H1 (cell line): ENCODE results near the gene DFFB. TPM values are rescaled to one million over a fixed set of nuclear protein-coding genes. Genes with fewer than 3 reads are reported as not detected.

Source experiments
- CTCF ChIA-PET: fragments of 300-600 bp; sonication (Branson Sonifier 250); formaldehyde crosslinking; loops from one replicate; lab custom pipeline; 2021; ENCODE audit not compliant: partially characterized antibody; lab: Charles Lee
- POLR2A ChIA-PET: fragments of 300-600 bp; sonication (Branson Sonifier 250); formaldehyde crosslinking; loops from one replicate; lab custom pipeline; 2021; ENCODE audit warnings: inconsistent platforms; ENCODE audit not compliant: partially characterized antibody; lab: Charles Lee
- DNase-seq, 2 experiments: peaks; one replicate each; pipeline versions ENCODE4 v3.0.0 to v3.0.0-alpha.2; 2010 to 2022; ENCODE audit warnings: low spot score in 2 of 2, low read depth in 1 of 2, mixed read lengths in 1 of 2
- FAIRE-seq: peaks from 2 replicates; lab custom pipeline; 2011; peaks lifted over from hg19 to GRCh38; lab: Jason Lieb, UNC
- H2AFZ ChIP-seq: 2 replicates; pipeline ENCODE4 v1.8.1; 2012; ENCODE audit warnings: low read length, inconsistent platforms
- H2AK5ac ChIP-seq: 2 replicates; pipeline ENCODE4 v1.6.1; 2013; ENCODE audit warnings: low read depth, low read length
- H2BK120ac ChIP-seq: replicated peaks from 2 replicates; pipeline ENCODE3; 2013; ENCODE audit warnings: low read depth, low read length, inconsistent platforms
- H2BK12ac ChIP-seq: 2 replicates; pipeline ENCODE4 v1.6.1; 2013; ENCODE audit warnings: low read depth, low read length
- H2BK15ac ChIP-seq: 2 replicates; pipeline ENCODE4 v1.6.1; 2013; ENCODE audit warnings: low read length
- H2BK20ac ChIP-seq: 2 replicates; pipeline ENCODE4 v1.6.1; 2013; ENCODE audit warnings: low read length
- H2BK5ac ChIP-seq: 2 replicates; pipeline ENCODE4 v1.6.1; 2013; ENCODE audit warnings: low read depth, low read length
- H3K14ac ChIP-seq: 2 replicates; pipeline ENCODE4 v1.6.1; 2013; ENCODE audit warnings: inconsistent platforms; ENCODE audit not compliant: insufficient read length
- H3K18ac ChIP-seq: 2 replicates; pipeline ENCODE4 v1.6.1; 2013; ENCODE audit warnings: low read length; ENCODE audit errors: extremely low read depth
- H3K23ac ChIP-seq: 2 replicates; pipeline ENCODE4 v1.6.1; 2013; ENCODE audit warnings: inconsistent platforms; ENCODE audit not compliant: insufficient read length
- H3K23me2 ChIP-seq: 2 replicates; pipeline ENCODE4 v1.6.1; 2013; ENCODE audit warnings: low read depth, low read length
- H3K27ac ChIP-seq: 2 replicates; pipeline ENCODE4 v1.6.1; 2011; ENCODE audit warnings: low read depth, low read length, inconsistent platforms
- H3K27me3 ChIP-seq, 4 experiments: replicated peaks in 1 of 4; 1 replicate in 1 of 4; 2 replicates in 3 of 4; pipeline versions ENCODE4 v1.6.1 to v1.8.1; 2011 to 2013; ENCODE audit warnings: low read length in 3 of 4, mild to moderate bottlenecking in 3 of 4, inconsistent platforms in 2 of 4, mixed read lengths in 2 of 4, moderate library complexity in 1 of 4; ENCODE audit not compliant: control insufficient read depth in 3 of 4, insufficient read depth in 3 of 4; ENCODE audit errors: extremely low read depth in 1 of 4
- H3K36me3 ChIP-seq, 4 experiments: 2 replicates each; pipeline versions ENCODE4 v1.6.1 to v1.8.1; 2011 to 2013; ENCODE audit warnings: mild to moderate bottlenecking in 4 of 4, low read length in 3 of 4, moderate library complexity in 2 of 4, control low read depth in 1 of 4, inconsistent platforms in 1 of 4; ENCODE audit not compliant: insufficient read depth in 4 of 4, control insufficient read depth in 2 of 4
- H3K4ac ChIP-seq: replicated peaks from 2 replicates; pipeline ENCODE3; 2013; ENCODE audit warnings: low read length, low read depth, mixed read lengths, inconsistent platforms; ENCODE audit not compliant: insufficient read length
- H3K4me1 ChIP-seq, 4 experiments: replicated peaks in 1 of 4; 1 replicate in 1 of 4; 2 replicates in 3 of 4; pipeline versions ENCODE4 v1.6.1 to v1.8.1; 2011 to 2013; ENCODE audit warnings: low read length in 3 of 4, inconsistent platforms in 2 of 4, mixed read lengths in 1 of 4; ENCODE audit not compliant: insufficient read depth in 4 of 4, control insufficient read depth in 3 of 4
- H3K4me2 ChIP-seq, 2 experiments: 2 replicates each; pipeline versions ENCODE4 v1.6.1 to v1.8.1; 2011 to 2013; ENCODE audit warnings: low read depth in 2 of 2, low read length in 2 of 2, control low read depth in 1 of 2, inconsistent platforms in 1 of 2, mild to moderate bottlenecking in 1 of 2; ENCODE audit not compliant: insufficient read depth in 1 of 2
- H3K4me3 ChIP-seq, 4 experiments: fragments of 200-600, 300-600 bp in 1 of 4; sonication (generic), shearing (Covaris generic), sonication (Bioruptor Twin) in 1 of 4; 2 replicates each; pipeline versions ENCODE4 v1.5.1 to v1.8.1; 2011 to 2016; ENCODE audit warnings: low read length in 4 of 4, low read depth in 3 of 4, control low read depth in 2 of 4, inconsistent platforms in 2 of 4, mild to moderate bottlenecking in 2 of 4, mixed read lengths in 1 of 4, moderate library complexity in 1 of 4; ENCODE audit not compliant: insufficient read depth in 2 of 4; ENCODE audit errors: extremely low read depth in 1 of 4
- H3K56ac ChIP-seq: replicated peaks from 2 replicates; pipeline ENCODE3; 2013; ENCODE audit warnings: low read depth, mild to moderate bottlenecking, mixed read lengths, low read length, inconsistent platforms; ENCODE audit not compliant: insufficient read length
- H3K79me1 ChIP-seq: 2 replicates; pipeline ENCODE4 v1.6.1; 2013; ENCODE audit warnings: low read depth, low read length, control low read depth
- H3K79me2 ChIP-seq, 2 experiments: 2 replicates each; pipeline versions ENCODE4 v1.6.1 to v1.8.1; 2012 to 2013; ENCODE audit warnings: low read length in 2 of 2, mild to moderate bottlenecking in 2 of 2, inconsistent platforms in 1 of 2; ENCODE audit not compliant: insufficient read depth in 2 of 2, control insufficient read depth in 1 of 2
- H3K9ac ChIP-seq, 4 experiments: replicated peaks in 1 of 4; 1 replicate in 1 of 4; 2 replicates in 3 of 4; pipeline versions ENCODE4 v1.6.1 to v1.8.1; 2011 to 2013; ENCODE audit warnings: low read depth in 3 of 4, low read length in 3 of 4, control low read depth in 2 of 4, mild to moderate bottlenecking in 2 of 4, moderate library complexity in 2 of 4, inconsistent platforms in 1 of 4; ENCODE audit errors: extremely low read depth in 1 of 4
- H3K9me3 ChIP-seq, 2 experiments: 2 replicates each; pipeline versions ENCODE4 v1.6.1 to v1.8.1; 2012 to 2013; ENCODE audit warnings: mild to moderate bottlenecking in 2 of 2, moderate library complexity in 2 of 2, control low read depth in 1 of 2, inconsistent platforms in 1 of 2, low read depth in 1 of 2, low read length in 1 of 2, mixed read lengths in 1 of 2; ENCODE audit not compliant: insufficient read depth in 2 of 2
- H4K20me1 ChIP-seq, 2 experiments: replicated peaks in 1 of 2; 2 replicates each; pipeline versions ENCODE3 to v1.8.1; 2011 to 2013; ENCODE audit warnings: inconsistent platforms in 2 of 2, low read length in 2 of 2, mild to moderate bottlenecking in 1 of 2; ENCODE audit not compliant: insufficient read depth in 2 of 2, control insufficient read depth in 1 of 2
- H4K5ac ChIP-seq: 2 replicates; pipeline ENCODE4 v1.6.1; 2013; ENCODE audit warnings: low read length, low read depth, mixed read lengths, inconsistent platforms; ENCODE audit not compliant: insufficient read length
- H4K8ac ChIP-seq: 2 replicates; pipeline ENCODE4 v1.8.0; 2013; ENCODE audit warnings: mild to moderate bottlenecking, moderate library complexity, low read length, inconsistent platforms; ENCODE audit not compliant: insufficient read depth; ENCODE audit errors: extremely low read depth
- H4K91ac ChIP-seq: replicated peaks from 2 replicates; pipeline ENCODE3; 2013; ENCODE audit warnings: low read length, mixed read lengths, inconsistent platforms; ENCODE audit not compliant: insufficient read length
- CEBPB ChIP-seq: IDR thresholded peaks from 2 replicates; pipeline ENCODE4 v1.6.1; 2012; ENCODE audit warnings: low read depth, low read length
- CREB1 ChIP-seq: IDR thresholded peaks from 2 replicates; pipeline ENCODE4 v1.6.1; 2012; ENCODE audit warnings: inconsistent platforms
- CTBP2 ChIP-seq: IDR thresholded peaks from 2 replicates; pipeline ENCODE4 v1.7.0; 2011; ENCODE audit warnings: borderline replicate concordance, mild to moderate bottlenecking, moderate library complexity, mixed read lengths, low read length; ENCODE audit not compliant: insufficient read depth, insufficient read length
- GABPA ChIP-seq: IDR thresholded peaks from 2 replicates; pipeline ENCODE4 v1.6.1; 2011; ENCODE audit warnings: mild to moderate bottlenecking, low read length, moderate library complexity, borderline replicate concordance; ENCODE audit not compliant: insufficient read depth
- KDM4A ChIP-seq: IDR thresholded peaks from one replicate; pipeline ENCODE4 v1.7.1; 2012; ENCODE audit warnings: low read depth, mild to moderate bottlenecking, moderate library complexity, low read length, inconsistent platforms; ENCODE audit not compliant: severe bottlenecking
- PHF8 ChIP-seq: fragments of 200-600 bp; sonication (generic); conservative IDR thresholded peaks from 2 replicates; pipeline ENCODE4 v1.7.1; 2012; ENCODE audit warnings: low read depth, mild to moderate bottlenecking, inconsistent platforms, low read length, moderate library complexity
- POLR2AphosphoS5 ChIP-seq: IDR thresholded peaks from 2 replicates; pipeline ENCODE4 v1.6.1; 2011; ENCODE audit warnings: low read depth, low read length
- RFX5 ChIP-seq: IDR thresholded peaks from 2 replicates; pipeline ENCODE4 v1.6.1; 2011; ENCODE audit warnings: low read depth, low read length, improper control_type of control experiment, borderline replicate concordance
- SP1 ChIP-seq: IDR thresholded peaks from 2 replicates; pipeline ENCODE4 v1.6.1; 2011; ENCODE audit warnings: low read depth, low read length
- SRF ChIP-seq: IDR thresholded peaks from 2 replicates; pipeline ENCODE4 v1.6.1; 2011; ENCODE audit warnings: mild to moderate bottlenecking, low read depth, low read length, moderate library complexity
- YY1 ChIP-seq: IDR thresholded peaks from 2 replicates; pipeline ENCODE4 v1.6.1; 2011; ENCODE audit warnings: low read depth, mild to moderate bottlenecking, low read length
- WGBS, 2 experiments: shearing (Covaris generic) in 1 of 2; methylation state at CpG; one replicate each; pipeline versions ENCODE4 v1.1.6 to v1.1.7; 2013 to 2015; ENCODE audit warnings: low lambda C conversion rate in 2 of 2, mixed read lengths in 2 of 2, inconsistent platforms in 1 of 2, low coverage in 1 of 2, missing lambda C conversion rate in 1 of 2; ENCODE audit not compliant: insufficient replicate concordance in 2 of 2, insufficient coverage in 1 of 2, insufficient read length in 1 of 2; ENCODE audit errors: extremely low coverage in 1 of 2, missing lambda C conversion rate in 1 of 2; 5-methylcytosine and 5-hydroxymethylcytosine counted together
- polyA plus RNA-seq, 7 experiments: library from polyadenylated mRNA; depleted of rRNA in 3 of 7; stranded (reverse) in 5 of 7; unstranded in 2 of 7; fragments of >200 nt in 5 of 7; fragments of 200-250 nt in 2 of 7; gene quantifications; 1 replicate in 5 of 7; 2 replicates in 1 of 7; 4 replicates in 1 of 7; pipeline versions ENCODE4 v1.2.1 to v1.2.3, GENCODE V29; 2011 to 2013; ENCODE audit warnings: missing spikeins in 2 of 7, mixed read lengths in 2 of 7
- total RNA-seq: library from RNA; stranded (reverse); fragmentation: NEBNext Ultra II Directional; extraction: Animal tissue kit (Norgen Biotek cat#: 25700); gene quantifications from 2 replicates; pipeline ENCODE4 v1.2.1, GENCODE V29; 2021
- TF ChIP-seq, protein P1 (sequence below): IDR thresholded peaks from 2 replicates; pipeline ENCODE4 v1.6.1; 2012; ENCODE audit warnings: inconsistent platforms

The DFFB gene
- total and polyA plus RNA-seq, 2 of the 8 experiments (the other 6 are each of a cell fraction or from before 2014, with no cell fraction given): 8.6 to 11.9 TPM

DNA sequence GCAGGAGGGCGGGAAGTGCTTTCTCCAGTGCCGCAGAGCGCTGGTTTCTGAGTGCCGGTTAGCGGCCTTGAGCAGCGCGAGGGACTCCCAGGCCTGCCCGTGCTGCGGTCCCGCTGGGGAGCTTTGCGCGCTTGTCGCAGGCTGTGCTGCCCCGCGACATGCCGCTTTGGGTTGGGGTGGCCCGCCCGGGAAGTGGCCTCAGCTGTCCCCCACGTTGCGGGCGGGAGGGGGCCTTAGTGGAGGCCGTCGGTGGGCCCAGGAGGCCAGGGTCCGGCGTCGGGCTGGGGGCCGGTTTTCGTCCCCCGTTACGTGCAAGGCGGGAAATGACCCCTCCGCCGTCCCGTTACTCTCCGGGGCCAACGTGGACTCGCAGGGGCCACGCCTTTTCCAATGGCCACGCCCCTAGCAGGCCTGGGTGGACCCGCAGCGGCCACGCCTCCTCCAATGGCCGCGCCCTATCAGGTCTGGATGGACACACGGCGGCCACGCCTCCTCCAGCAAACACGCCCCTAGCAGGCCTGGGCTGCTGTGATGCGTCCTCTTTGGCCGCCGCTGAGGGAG lies 43.8 kb downstream of the DFFB start:
- Histone ChIP-seq H3K4me1 (peaks cover 0 to 12% (median 3%) of the 10 kb centered on the region in 4 experiments; a peak in 1 of 7 replicates), H2BK12ac (no peak overlapping the region), H2BK5ac (peak overlapping the region; percentile 98), H3K27ac (peak overlapping the region; percentile 98), H3K9me3 (no peaks in the 10 kb centered on the region), H3K9ac (peak overlapping the region in 3 of 4 experiments; percentile 39 to 93 (median 79); a peak in 6 of 7 replicates), H4K8ac (peak overlapping the region; percentile 47), H3K18ac (peak overlapping the region; percentile 97), H3K23me2 (peaks cover 8% of the 10 kb centered on the region), H2BK120ac (no peak overlapping the region), H4K5ac (peak overlapping the region; percentile 23), H2AK5ac (no peak overlapping the region), H3K23ac (no peak overlapping the region), H3K4me2 (peak overlapping the region; percentile 79 to 82), H3K14ac (no peak overlapping the region), H2BK15ac (0 out of 2 replicates have a peak overlapping the region, but pooled peaks have one; percentile 53), H3K27me3 (no peaks in the 10 kb centered on the region), H4K20me1 (peaks cover 4% of the 10 kb centered on the region in 2 experiments), H2AFZ (no peak overlapping the region; the same call in 1 of the 2 replicates), H3K56ac (peak overlapping the region; percentile 37), H3K4ac (no peak overlapping the region), H3K79me2 (peaks cover 5 to 34% of the 10 kb centered on the region in 2 experiments), H4K91ac (peak overlapping the region; percentile 12), H3K79me1 (peaks cover 9% of the 10 kb centered on the region), H3K4me3 (peak overlapping the region; percentile 78 to 92 (median 82)), H2BK20ac (no peak overlapping the region), H3K36me3 (no peaks in the 10 kb centered on the region)
- DNase-seq (peak; percentile 93 to 97), FAIRE-seq (peak; percentile 63)
- ChIA-PET CTCF (no interaction called here), POLR2A (interaction anchor here (1.0 to 3.3 kb wide), 7 partner anchors 10 to 826 kb away, joined by 3 to 29 read pairs (median 4); partner anchors contain the start of genes CEP104, DFFB and LRRC47)
- WGBS, 2 experiments: 3% methylated on average over 38 of the region's 51 CpGs; no CpG with 5 or more reads in 1 of the 2 experiments
- TF ChIP-seq CEBPB: no peak
- TF ChIP-seq GABPA: no peak
- 0 out of 2 replicates have a peak, but pooled peaks have one; percentile 26 for TF ChIP-seq SP1
- peak; percentile 80 for TF ChIP-seq YY1
- no peak; the same call in 1 of the 2 replicates for TF ChIP-seq CREB1
- TF ChIP-seq SRF: no peak
- TF ChIP-seq PHF8: peak; percentile 39; the same call in 1 of the 2 replicates
- TF ChIP-seq, protein P1, sequence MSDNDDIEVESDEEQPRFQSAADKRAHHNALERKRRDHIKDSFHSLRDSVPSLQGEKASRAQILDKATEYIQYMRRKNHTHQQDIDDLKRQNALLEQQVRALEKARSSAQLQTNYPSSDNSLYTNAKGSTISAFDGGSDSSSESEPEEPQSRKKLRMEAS: peak; percentile 66
- no peak for TF ChIP-seq CTBP2
- TF ChIP-seq RFX5: no peak
- peak; percentile 72 for TF ChIP-seq KDM4A
- TF ChIP-seq POLR2AphosphoS5: peak; percentile 5; the same call in 1 of the 2 replicates
